Activated CD4-positive, alpha-beta T cell treated with anti-CD3 and anti-CD28 coated beads for 24 hours (primary cell): ENCODE results near the gene UIMC1.
"Not testable (repeated sequence)": the region's sequence is repeated elsewhere in the genome, so short reads cannot be mapped to it uniquely, and the experiment has no call there.

Experiments
- DNase-seq, 2 donors: peaks; one replicate each; pipeline ENCODE4 v3.0.0-alpha.2; 2020; ENCODE audit warnings: low read depth in 2 of 2

The UIMC1 gene

DNA sequence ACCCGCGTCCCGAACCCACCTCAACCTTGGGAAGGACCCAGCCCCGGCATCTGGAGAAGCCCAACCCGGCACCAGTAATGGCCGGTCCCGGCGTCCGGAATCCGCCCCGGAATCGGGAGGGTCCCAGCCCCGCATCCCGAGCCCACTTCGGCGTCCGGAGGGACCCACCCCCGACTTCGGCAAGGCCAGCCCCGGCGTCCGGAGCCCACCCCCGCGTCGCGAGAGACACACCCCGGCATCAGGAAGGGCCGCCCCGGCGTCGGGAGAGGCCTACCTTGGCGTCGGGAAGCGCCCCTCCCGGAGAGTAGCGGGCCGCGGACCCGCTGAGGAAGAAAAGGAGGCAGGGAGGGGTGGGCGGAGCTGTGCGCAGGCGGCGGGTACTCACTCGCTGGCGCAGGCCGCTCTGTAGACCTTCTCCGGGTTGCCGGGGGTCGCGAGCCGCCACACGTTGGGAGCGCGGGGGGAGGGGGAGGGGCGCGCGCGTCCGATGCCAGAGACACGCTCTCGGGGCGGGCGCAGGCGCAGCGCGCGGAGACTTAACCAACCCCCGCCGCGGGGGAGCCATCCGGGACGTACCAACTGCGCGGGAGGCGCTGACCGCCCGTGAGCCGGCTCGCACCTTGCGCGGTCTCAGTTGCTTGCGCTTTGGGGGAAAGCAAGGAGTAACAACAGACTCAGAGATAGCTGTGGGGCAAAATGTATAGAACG lies at the start of gene UIMC1:
Gene UIMC1 (minus strand): TSS at position 515 of the 708 bp plus-strand sequence. CDS start 24,164 bp downstream, outside the sequence.
- peak; percentile 83 to 88 for DNase-seq

DNA sequence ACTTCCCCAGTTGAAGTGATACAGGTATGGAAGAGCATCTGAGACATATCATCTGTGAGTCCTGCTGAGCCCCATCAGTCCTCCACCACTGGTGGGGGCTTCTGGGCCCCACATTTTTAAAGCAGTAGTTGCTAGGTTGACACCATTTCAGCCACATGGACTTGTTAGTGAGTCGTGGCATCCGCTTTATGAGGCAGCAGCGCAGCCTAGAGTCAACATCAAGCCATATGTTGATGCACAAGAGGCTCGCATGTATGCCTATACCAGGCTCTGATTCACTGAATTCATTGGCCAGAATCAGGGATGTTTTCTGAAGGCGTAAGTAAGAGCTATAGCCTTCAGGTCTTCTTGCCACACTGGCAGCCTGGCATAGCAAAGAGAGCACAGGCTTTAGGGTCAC lies 42.7 kb upstream of the UIMC1 start:
- DNase-seq: no peak

- DNase-seq: not testable (repeated sequence)
Measured at GRCh38 chr5:177048531-177048930, 42.0 kb upstream of the UIMC1 start.

DNA sequence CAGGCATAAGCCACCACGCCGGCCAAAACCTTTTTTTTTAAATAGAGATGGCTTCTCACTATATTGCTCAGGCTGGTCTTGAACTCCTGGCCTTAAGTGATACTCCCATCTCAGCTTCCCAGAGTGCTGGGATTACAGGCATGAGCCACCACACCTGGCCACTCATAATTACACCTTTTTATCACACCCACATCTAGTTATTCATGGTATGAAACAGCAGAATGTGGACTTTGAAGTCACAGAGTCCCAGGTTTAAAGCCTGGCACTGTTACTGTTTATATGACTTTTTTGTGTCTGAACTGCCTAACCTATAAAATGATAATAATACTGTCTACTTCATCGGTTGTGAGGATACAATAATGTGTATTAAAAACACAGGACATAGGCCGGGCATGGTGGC lies 39.1 kb upstream of the UIMC1 start:
- no peak for DNase-seq

DNA sequence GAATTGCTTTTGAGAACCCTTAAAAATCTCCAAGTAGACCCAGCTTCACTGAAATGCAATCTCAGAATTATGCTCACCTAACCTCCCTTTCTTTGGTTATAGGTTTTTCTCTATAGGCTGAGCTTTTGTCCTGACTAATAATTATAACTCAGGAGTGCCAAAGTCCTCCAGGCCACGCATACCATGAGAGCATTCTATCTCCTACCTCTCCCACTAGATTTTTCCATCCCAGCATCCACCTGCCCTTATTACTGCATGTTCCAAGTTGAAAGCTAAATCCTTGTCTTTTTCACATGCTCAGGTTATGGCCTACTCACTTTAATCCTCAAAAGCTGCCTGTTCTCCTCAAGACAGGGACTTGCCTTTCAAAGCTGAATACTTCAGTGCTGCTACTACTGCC lies 38.1 kb upstream of the UIMC1 start:
- DNase-seq: no peak

DNA sequence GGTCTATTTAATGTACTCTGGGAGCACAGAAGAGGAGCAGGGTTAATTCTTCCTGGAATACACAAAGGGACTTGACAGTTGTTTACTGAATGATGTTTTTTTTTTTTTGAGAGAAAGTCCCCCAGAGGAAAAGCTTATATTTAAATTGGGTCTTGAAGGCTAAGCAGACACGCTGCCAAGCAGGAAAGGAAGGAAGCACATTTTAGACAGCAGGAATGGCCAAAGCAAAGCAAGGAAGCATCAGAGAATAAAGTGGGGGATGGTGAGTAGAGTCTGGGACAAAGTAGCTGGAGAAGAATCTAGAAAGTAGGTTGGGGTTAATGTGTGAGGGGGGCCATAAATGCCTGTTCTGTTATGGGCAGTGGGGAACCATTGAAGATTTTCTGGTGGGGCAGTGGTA lies 37.4 kb upstream of the UIMC1 start:
- DNase-seq: no peak

- no peak for DNase-seq
Measured at GRCh38 chr5:177043114-177043513, 36.5 kb upstream of the UIMC1 start.

DNA sequence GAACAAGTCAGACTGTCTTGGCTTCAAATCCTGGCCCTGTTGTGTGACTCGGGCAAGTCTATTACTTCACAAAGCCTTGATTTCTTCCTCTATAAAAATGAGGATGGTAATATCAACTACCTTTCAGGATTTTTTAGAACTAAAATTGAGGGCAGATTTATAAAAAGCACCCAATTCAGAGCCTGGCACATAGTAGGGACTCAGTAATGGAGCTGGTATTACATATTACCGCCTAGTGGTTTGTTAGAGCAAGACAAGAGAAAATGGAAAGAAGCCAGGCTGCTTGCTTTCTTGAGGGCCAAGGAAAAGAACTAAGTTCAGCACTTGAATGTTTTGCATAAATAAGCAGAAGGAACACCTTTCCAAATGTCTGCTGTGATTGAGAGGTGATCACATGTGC lies 35.4 kb upstream of the UIMC1 start:
- DNase-seq: no peak

DNA sequence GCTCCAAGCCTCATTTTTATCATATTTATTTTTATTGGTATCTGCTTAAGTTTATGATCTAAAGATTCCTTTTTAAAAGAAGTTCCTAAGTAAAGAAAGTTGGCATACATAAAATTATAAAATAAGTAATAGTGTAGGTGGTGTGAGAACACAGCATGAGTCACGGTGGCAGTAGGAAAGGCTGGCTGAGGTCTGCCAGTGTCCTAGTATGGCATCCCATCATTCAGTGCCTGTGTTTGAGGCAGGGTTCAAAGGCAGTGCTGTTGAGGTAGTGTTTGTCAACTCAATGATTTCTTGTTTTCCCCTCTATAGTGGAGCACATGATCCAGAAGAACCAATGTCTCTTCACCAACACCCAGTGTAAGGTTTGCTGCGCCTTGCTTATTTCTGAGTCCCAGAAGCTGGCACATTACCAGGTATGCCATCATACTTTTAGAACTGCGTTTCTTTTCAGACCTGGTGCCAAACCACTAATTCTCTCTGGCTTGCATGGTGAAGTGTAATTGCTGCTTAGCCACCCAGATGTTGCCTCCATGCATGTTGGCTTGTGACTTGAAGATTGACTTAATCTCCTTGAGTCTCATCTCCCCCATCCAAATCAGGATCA lies 34.3 kb upstream of the UIMC1 start:
- DNase-seq: no peak

DNA sequence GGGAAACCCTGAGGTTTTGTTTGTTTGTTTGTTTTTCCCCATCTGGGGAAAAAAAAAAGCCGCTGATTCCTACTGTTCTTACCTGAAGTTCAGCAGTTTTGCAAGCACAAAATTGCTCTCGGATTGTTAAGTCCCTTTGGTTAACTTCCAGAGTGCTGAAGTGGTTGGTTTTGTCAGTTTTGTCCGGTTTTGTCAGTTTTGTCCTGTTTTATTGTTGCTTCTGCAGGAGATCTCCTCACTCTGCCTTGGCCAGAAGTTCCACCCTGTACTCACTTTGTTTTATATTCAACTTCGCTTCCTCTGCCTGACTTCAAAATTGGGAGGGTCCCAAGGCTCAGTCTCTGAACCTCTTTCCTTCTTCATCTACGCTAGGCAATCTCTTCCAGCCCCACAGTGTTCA lies 30.3 kb upstream of the UIMC1 start:
- no peak for DNase-seq

- DNase-seq: no peak
Measured at GRCh38 chr5:177036443-177036842, 29.9 kb upstream of the UIMC1 start.

- no peak for DNase-seq
Measured at GRCh38 chr5:177035976-177036375, 29.4 kb upstream of the UIMC1 start.

DNA sequence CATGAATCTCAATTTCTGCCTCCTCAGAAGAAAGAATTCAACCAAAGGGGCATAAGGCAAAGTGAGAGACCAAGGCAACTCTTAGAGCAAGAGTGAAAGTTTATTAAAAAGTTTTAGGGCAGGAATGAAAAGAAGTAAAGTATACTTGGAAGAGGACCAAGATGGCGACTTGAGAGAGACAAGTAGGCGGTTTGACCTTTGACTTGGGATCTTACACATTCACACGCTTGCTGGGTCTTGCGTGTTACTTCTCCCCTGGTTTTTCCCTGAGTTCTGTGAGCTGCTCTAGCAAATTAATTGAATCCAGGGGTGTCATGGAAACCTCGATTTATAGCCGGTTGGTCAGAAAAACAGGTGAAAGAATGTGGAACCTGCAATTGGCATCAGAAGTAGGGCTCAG lies 22.9 kb upstream of the UIMC1 start:
- DNase-seq: no peak

- DNase-seq: no peak
Measured at GRCh38 chr5:177027665-177028064, 21.1 kb upstream of the UIMC1 start.

DNA sequence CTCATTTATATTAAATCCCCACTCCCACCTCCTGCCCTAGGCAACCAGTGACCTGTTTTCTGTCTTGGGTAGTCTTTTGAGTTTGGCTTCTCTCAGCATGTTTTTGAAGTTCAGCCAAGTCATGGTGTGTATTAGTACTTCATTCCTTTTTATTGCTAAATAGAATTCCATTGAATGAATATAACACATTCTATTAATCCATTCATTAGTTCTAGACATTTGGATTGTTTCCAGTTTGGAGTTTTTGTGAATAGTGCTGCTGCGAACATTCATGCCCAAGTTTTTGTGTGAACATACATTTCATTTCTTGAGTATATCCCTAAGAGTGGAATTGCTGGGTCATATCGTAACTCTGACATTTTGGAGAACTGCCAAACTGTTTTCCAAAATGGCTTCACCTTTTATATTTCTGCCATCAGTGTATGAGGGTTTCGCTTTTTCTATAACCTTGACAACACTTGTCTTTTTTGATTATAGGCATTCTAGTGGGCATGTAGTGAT lies 18.6 kb upstream of the UIMC1 start:
- DNase-seq: no peak

- DNase-seq: no peak
Measured at GRCh38 chr5:177024559-177024958, 18.0 kb upstream of the UIMC1 start.

- no peak for DNase-seq
Measured at GRCh38 chr5:177023303-177023664, 16.7 kb upstream of the UIMC1 start.

- DNase-seq: peak; percentile 86 to 90
Measured at GRCh38 chr5:177022386-177023302, 16.1 kb upstream of the UIMC1 start, which contains the start of gene ZNF346. Gene ZNF346, plus strand, starts transcription at chr5:177022696. Its CDS starts 43 bp downstream, at chr5:177022739.

DNA sequence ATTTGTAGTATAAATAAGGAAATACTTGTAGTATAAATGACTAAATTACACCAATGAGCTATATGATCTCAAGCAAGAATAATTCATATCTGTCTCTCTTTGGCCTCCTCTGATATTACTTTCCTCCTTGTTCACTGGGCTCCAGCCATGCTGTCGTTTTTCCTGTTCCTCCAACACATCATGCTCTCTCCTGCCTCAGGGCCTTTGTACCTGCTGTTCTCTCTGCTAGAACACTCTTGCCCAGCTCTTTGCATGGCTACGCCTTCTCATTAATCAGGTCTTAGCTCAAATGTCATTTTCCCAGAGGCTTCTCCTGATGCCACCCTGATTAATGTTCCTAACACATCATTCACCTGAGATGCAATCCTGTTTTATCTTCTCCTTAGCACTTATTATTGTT lies 13.5 kb upstream of the UIMC1 start:
- DNase-seq: no peak

DNA sequence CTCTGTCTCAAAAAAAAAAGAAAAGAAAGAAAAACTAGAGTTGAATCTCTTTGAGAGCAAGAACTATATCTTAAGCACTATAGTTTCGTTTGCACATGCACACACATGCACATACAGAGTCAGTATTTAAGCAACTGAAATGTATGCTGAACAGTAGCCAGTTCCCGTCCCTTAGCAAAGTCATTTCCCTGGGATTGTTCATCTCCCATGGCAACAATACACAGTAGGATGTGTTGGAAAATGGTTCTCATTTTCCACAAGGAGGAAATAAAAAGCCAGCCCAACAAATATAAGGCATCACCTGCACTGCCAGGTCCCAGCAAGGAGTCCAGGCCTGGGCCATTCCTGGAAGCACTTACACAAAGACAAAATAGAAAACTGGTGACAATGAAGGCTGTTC lies 11.8 kb upstream of the UIMC1 start:
- no peak for DNase-seq

GRCh38 chr5:177015156-177015555 lies 8.6 kb upstream of the UIMC1 start:
- DNase-seq: no peak

- DNase-seq: no peak
Measured at GRCh38 chr5:177010153-177010552, 3.6 kb upstream of the UIMC1 start.
